Gastrocnemius medialis (tissue), 4 donors: ENCODE data around the gene PTEN. TPM values are rescaled to one million over a fixed set of nuclear protein-coding genes. Genes with fewer than 3 reads are reported as not detected.

Experiments
- ATAC-seq, 2 donors: fragments of 150-250 bp; one replicate each; pipeline ENCODE4 v1.9.1; 2016
- DNase-seq, 2 donors: peaks; one replicate each; pipeline ENCODE4 v3.0.0-alpha.2; 2019
- H3K27ac ChIP-seq, 4 donors: fragments of 200-600 bp; sonication (generic); 1 replicate in 1 of 4; 2 replicates in 3 of 4; pipeline ENCODE4 v1.5.1; 2016 to 2018; ENCODE audit warnings: mild to moderate bottlenecking in 2 of 4, moderate library complexity in 1 of 4
- H3K27me3 ChIP-seq, 3 donors: fragments of 200-600 bp; sonication (generic) in 2 of 3; 1 replicate in 1 of 3; 2 replicates in 2 of 3; pipeline versions ENCODE4 v1.5.1 to v1.6.0; 2016 to 2019; ENCODE audit warnings: mild to moderate bottlenecking in 1 of 3, moderate library complexity in 1 of 3
- H3K36me3 ChIP-seq, 2 donors: fragments of 200-600 bp; sonication (generic) in 1 of 2; one replicate each; pipeline ENCODE4 v1.5.1; 2017 to 2018
- H3K4me1 ChIP-seq, 2 donors: fragments of 200-600 bp; sonication (generic) in 1 of 2; one replicate each; pipeline ENCODE4 v1.5.1; 2016 to 2017; ENCODE audit warnings: mild to moderate bottlenecking in 2 of 2
- H3K4me3 ChIP-seq, 4 donors: fragments of 200-600 bp; sonication (generic) in 3 of 4; 1 replicate in 1 of 4; 2 replicates in 3 of 4; pipeline ENCODE4 v1.5.1; 2016 to 2019; ENCODE audit warnings: mild to moderate bottlenecking in 2 of 4
- H3K9me3 ChIP-seq, 3 donors: fragments of 200-600 bp; sonication (generic) in 2 of 3; 1 replicate in 1 of 3; 2 replicates in 2 of 3; pipeline ENCODE4 v1.5.1; 2016 to 2019
- CTCF ChIP-seq, 5 experiments: fragments of 450-650 bp in 3 of 5; fragments of 200-600 bp in 2 of 5; sonication (generic) in 2 of 5; IDR thresholded peaks in 4 of 5; conservative IDR thresholded peaks in 1 of 5; 1 replicate in 4 of 5; 2 replicates in 1 of 5; pipeline ENCODE4 v1.5.1; 2016 to 2019; ENCODE audit warnings: antibody characterized with exemption in 5 of 5, mild to moderate bottlenecking in 3 of 5, moderate library complexity in 3 of 5
- POLR2A ChIP-seq, 2 donors: fragments of 450-650 bp; IDR thresholded peaks; one replicate each; pipeline ENCODE4 v1.6.1; 2017; ENCODE audit warnings: antibody characterized with exemption in 2 of 2, mild to moderate bottlenecking in 2 of 2, moderate library complexity in 2 of 2
- in situ Hi-C, 4 donors: fragments of 200-750 bp; cut with MboI; loops; one replicate each; pipeline versions ENCODE4 v1.15.0 to v1.8.0; 2017; ENCODE audit warnings: low sequenced_read_pairs in 4 of 4
- intact Hi-C: fragments of 100-400 bp; cut with DNase I; formaldehyde crosslinking; loops from one replicate; pipeline ENCODE4 v1.15.1; 2023; ENCODE audit warnings: low total_unique reads
- total RNA-seq, 4 donors: library from RNA; depleted of rRNA; stranded (reverse); fragments of >200 nt; gene quantifications; one replicate each; pipeline versions ENCODE4 v1.1.0 to v1.2.3, GENCODE V29; 2016

PTEN gene
- total RNA-seq, 4 donors from 2014 or later, result 32.2 to 54.5 (median 41.5) TPM

- Histone ChIP-seq H3K4me3 (no peak overlapping the region), H3K27me3 (no peaks in the 10 kb centered on the region), H3K36me3 (no peaks in the 10 kb centered on the region), H3K27ac (no peak overlapping the region), H3K9me3 (no peaks in the 10 kb centered on the region), H3K4me1 (no peaks in the 10 kb centered on the region)
- intact Hi-C loops, result no loop called here
- in situ Hi-C loops, result no loop called here
- TF ChIP-seq POLR2A (IDR thresholded peaks at IDR 0.05) (no peak), CTCF (IDR thresholded peaks at IDR 0.05 in 4 of 5, conservative IDR thresholded peaks at IDR 0.05 in 1 of 5) (no peak)
- DNase-seq (no peak), ATAC-seq (no peak)
These were observed 123.8 kb downstream of the PTEN start for GRCh38 chr10:87987206-87987605.

- DNase-seq, result no peak
- ATAC-seq, result no peak
- Histone ChIP-seq H3K4me1 (no peaks in the 10 kb centered on the region), H3K27me3 (no peaks in the 10 kb centered on the region), H3K27ac (no peak overlapping the region), H3K9me3 (no peaks in the 10 kb centered on the region), H3K4me3 (no peak overlapping the region), H3K36me3 (no peaks in the 10 kb centered on the region)
- in situ Hi-C loops, result no loop called here
- intact Hi-C loops, result no loop called here
- no peak for TF ChIP-seq POLR2A (IDR thresholded peaks at IDR 0.05)
These were observed 128.5 kb downstream of the PTEN start for GRCh38 chr10:87991946-87992345.

- TF ChIP-seq POLR2A (IDR thresholded peaks at IDR 0.05), result no peak
- no peak for TF ChIP-seq CTCF (IDR thresholded peaks at IDR 0.05 in 4 of 5, conservative IDR thresholded peaks at IDR 0.05 in 1 of 5)
- in situ Hi-C loops, result no loop called here
- ATAC-seq (no peak), DNase-seq (no peak)
- Histone ChIP-seq H3K9me3 (no peaks in the 10 kb centered on the region), H3K27ac (no peak overlapping the region), H3K4me1 (no peaks in the 10 kb centered on the region), H3K27me3 (no peaks in the 10 kb centered on the region), H3K36me3 (no peaks in the 10 kb centered on the region), H3K4me3 (no peak overlapping the region)
- intact Hi-C loops, result no loop called here
These were observed 141.0 kb downstream of the PTEN start for GRCh38 chr10:88004451-88004850.

GRCh38 chr10:88006261-88006660, 142.8 kb downstream of the PTEN start:
- Histone ChIP-seq H3K9me3 (no peaks in the 10 kb centered on the region), H3K36me3 (no peaks in the 10 kb centered on the region), H3K27me3 (no peaks in the 10 kb centered on the region), H3K27ac (no peak overlapping the region), H3K4me1 (no peaks in the 10 kb centered on the region), H3K4me3 (no peak overlapping the region)
- TF ChIP-seq POLR2A (IDR thresholded peaks at IDR 0.05), result no peak
- no peak for TF ChIP-seq CTCF (IDR thresholded peaks at IDR 0.05 in 4 of 5, conservative IDR thresholded peaks at IDR 0.05 in 1 of 5)
- ATAC-seq (no peak), DNase-seq (no peak)
- in situ Hi-C loops, result no loop called here
- intact Hi-C loops, result no loop called here

GRCh38 chr10:88008866-88009470, 145.5 kb downstream of the PTEN start:
- ATAC-seq, result no peak
- H3K36me3 ChIP-seq, result no peaks in the 10 kb centered on the region
- no peak for TF ChIP-seq POLR2A (IDR thresholded peaks at IDR 0.05)
- no peak for TF ChIP-seq CTCF (IDR thresholded peaks at IDR 0.05 in 4 of 5, conservative IDR thresholded peaks at IDR 0.05 in 1 of 5)
- H3K4me3 ChIP-seq, result no peak overlapping the region
- intact Hi-C loops (no loop called here), in situ Hi-C loops (no loop called here)
- no peaks in the 10 kb centered on the region for H3K9me3 ChIP-seq
- no peaks in the 10 kb centered on the region for H3K4me1 ChIP-seq
- no peaks in the 10 kb centered on the region for H3K27me3 ChIP-seq
- DNase-seq, result no peak
- H3K27ac ChIP-seq, result no peak overlapping the region
